Stimulated activated CD4-positive, alpha-beta T cell treated with anti-CD3 and anti-CD28 coated beads, Interleukin-12 subunit alpha, Interleukin-12 subunit beta, amount 100 ng/mL, for 4 hours (primary cell): ENCODE results near the gene TMEM114.
A peak's percentile ranks its signal among the peaks of the same experiment; 100 is the strongest.

Source experiments
- DNase-seq: peaks from one replicate; pipeline ENCODE4 v3.0.0-alpha.2; 2020

TMEM114 gene

GRCh38 chr16:8589900-8590688, at the start of gene TMEM114:
TMEM114 (minus strand) TSS chr16:8590511; CDS start chr16:8589838, 673 bp downstream.
- DNase-seq: no peak

- DNase-seq: no peak
Measured at GRCh38 chr16:8639694-8640093, 49.4 kb upstream of the TMEM114 start.

GRCh38 chr16:8634991-8635736, 44.9 kb upstream of the TMEM114 start:
- no peak for DNase-seq

- no peak for DNase-seq
Measured at GRCh38 chr16:8632675-8633182, 42.4 kb upstream of the TMEM114 start.

- DNase-seq: no peak
Measured at GRCh38 chr16:8631818-8632465, 41.6 kb upstream of the TMEM114 start.

GRCh38 chr16:8631373-8631772, 41.1 kb upstream of the TMEM114 start:
- no peak for DNase-seq

- DNase-seq: no peak
Measured at GRCh38 chr16:8630255-8630953, 40.1 kb upstream of the TMEM114 start.

- DNase-seq: no peak
Measured at GRCh38 chr16:8628981-8629725, 38.8 kb upstream of the TMEM114 start.

- no peak for DNase-seq
Measured at GRCh38 chr16:8627456-8627855, 37.1 kb upstream of the TMEM114 start.

GRCh38 chr16:8626946-8627345, 36.6 kb upstream of the TMEM114 start:
- no peak for DNase-seq

GRCh38 chr16:8625491-8626087, 35.3 kb upstream of the TMEM114 start:
- no peak for DNase-seq

GRCh38 chr16:8623634-8624033, 33.3 kb upstream of the TMEM114 start:
- no peak for DNase-seq

- no peak for DNase-seq
Measured at GRCh38 chr16:8622315-8622656, 32.0 kb upstream of the TMEM114 start.

GRCh38 chr16:8621572-8622314, 31.4 kb upstream of the TMEM114 start, which contains the start of gene METTL22:
METTL22 (plus strand) TSS chr16:8621698; CDS start chr16:8625666, 3,968 bp downstream.
- DNase-seq: peak; percentile 97

GRCh38 chr16:8621222-8621571, 30.9 kb upstream of the TMEM114 start:
- DNase-seq: no peak

- no peak for DNase-seq
Measured at GRCh38 chr16:8620535-8620934, 30.2 kb upstream of the TMEM114 start.

GRCh38 chr16:8619671-8620370, 29.5 kb upstream of the TMEM114 start:
- no peak for DNase-seq

GRCh38 chr16:8614435-8615029, 24.2 kb upstream of the TMEM114 start:
- no peak for DNase-seq

- DNase-seq: no peak
Measured at GRCh38 chr16:8611886-8612600, 21.7 kb upstream of the TMEM114 start.
